Panc1 (cell line): ENCODE data around the gene FAM107B.

Experiments
- CTCF ChIP-seq: fragments of 450-650 bp; IDR thresholded peaks from 2 replicates; pipeline ENCODE4 v1.5.1; 2017; ENCODE audit warnings: mild to moderate bottlenecking
- POLR2AphosphoS5 ChIP-seq: IDR thresholded peaks from 2 replicates; pipeline ENCODE4 v1.6.1; 2012; ENCODE audit warnings: mild to moderate bottlenecking, low read depth, low read length, moderate library complexity
- REST ChIP-seq, 2 experiments: IDR thresholded peaks; 2 replicates each; pipeline ENCODE4 v1.6.1; 2011 to 2012; ENCODE audit warnings: low read depth in 2 of 2, control low read depth in 1 of 2, low read length in 1 of 2, mild to moderate bottlenecking in 1 of 2, moderate library complexity in 1 of 2; ENCODE audit not compliant: insufficient read depth in 1 of 2
- TCF7L2 ChIP-seq: IDR thresholded peaks from 2 replicates; pipeline ENCODE4 v1.6.1; 2011; ENCODE audit warnings: mild to moderate bottlenecking, low read depth, low read length, inconsistent platforms

- TF ChIP-seq POLR2AphosphoS5 (no peak), CTCF (no peak), TCF7L2 (no peak), REST (IDR thresholded peaks at IDR 0.05; ENCODE audit: insufficient read depth in 1 of 2, low read depth in 2 of 2, low read length in 1 of 2) (no peak)
Measured at GRCh38 chr10:14695847-14696480, 78.7 kb downstream of the FAM107B start.
